Fibroblast of peridontal ligament (primary cell): Measurements from ENCODE around the gene KRT86.

Experiments used
- DNase-seq: peaks from one replicate; pipeline ENCODE4 v3.0.0-alpha.2; 2010; ENCODE audit errors: extremely low read depth

The KRT86 gene

GRCh38 chr12:52356762-52357580 is 82.5 kb downstream of the KRT86 start:
- no peak for DNase-seq
